Measurements from ENCODE around the gene CD2AP.

The CD2AP gene

DNA sequence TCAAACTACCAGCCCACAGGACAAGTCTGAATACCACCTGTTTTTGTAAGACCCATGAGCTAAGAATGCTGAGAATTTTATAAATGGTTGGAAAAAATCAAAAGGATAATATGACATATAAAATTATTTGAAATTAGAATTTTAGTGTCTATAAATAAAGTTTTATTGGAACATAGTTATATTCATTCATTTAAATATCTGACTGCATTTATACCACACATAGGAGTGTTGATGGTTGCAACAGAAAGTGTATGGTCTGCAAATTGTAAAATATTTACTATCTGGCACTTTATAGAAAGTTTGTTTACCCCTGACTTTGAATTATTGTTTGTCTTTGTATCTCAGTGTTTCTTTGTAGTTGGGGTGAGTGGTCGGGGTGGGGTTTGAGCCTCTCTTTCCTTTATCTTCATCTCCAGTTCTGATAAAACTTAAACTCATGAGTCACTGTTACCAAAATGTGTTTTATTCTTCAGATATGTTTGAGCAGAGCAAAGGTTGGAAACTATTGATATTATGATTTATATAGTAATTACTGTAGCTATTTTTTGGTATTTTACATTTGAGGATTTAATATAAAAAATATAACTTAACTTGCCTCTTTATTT is 55.5 kb downstream of the CD2AP start:
- no peak for DNase-seq (ENCODE audit: low read depth in 1 of 2, low spot score in 1 of 2)
- no peak overlapping the region for H3K27ac ChIP-seq (replicated peaks)
- TF ChIP-seq POLR2AphosphoS5 (IDR thresholded peaks at IDR 0.05; ENCODE audit: low read depth) (no peak), SPI1 (IDR thresholded peaks at IDR 0.05; ENCODE audit: borderline replicate concordance, low read depth) (no peak), GABPA (IDR thresholded peaks at IDR 0.05; ENCODE audit: low read depth) (no peak)
- TF ChIP-seq, protein P1, sequence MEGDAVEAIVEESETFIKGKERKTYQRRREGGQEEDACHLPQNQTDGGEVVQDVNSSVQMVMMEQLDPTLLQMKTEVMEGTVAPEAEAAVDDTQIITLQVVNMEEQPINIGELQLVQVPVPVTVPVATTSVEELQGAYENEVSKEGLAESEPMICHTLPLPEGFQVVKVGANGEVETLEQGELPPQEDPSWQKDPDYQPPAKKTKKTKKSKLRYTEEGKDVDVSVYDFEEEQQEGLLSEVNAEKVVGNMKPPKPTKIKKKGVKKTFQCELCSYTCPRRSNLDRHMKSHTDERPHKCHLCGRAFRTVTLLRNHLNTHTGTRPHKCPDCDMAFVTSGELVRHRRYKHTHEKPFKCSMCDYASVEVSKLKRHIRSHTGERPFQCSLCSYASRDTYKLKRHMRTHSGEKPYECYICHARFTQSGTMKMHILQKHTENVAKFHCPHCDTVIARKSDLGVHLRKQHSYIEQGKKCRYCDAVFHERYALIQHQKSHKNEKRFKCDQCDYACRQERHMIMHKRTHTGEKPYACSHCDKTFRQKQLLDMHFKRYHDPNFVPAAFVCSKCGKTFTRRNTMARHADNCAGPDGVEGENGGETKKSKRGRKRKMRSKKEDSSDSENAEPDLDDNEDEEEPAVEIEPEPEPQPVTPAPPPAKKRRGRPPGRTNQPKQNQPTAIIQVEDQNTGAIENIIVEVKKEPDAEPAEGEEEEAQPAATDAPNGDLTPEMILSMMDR (IDR thresholded peaks at IDR 0.05; ENCODE audit: insufficient read depth, low read length), result no peak
- TF ChIP-seq, protein P2, sequence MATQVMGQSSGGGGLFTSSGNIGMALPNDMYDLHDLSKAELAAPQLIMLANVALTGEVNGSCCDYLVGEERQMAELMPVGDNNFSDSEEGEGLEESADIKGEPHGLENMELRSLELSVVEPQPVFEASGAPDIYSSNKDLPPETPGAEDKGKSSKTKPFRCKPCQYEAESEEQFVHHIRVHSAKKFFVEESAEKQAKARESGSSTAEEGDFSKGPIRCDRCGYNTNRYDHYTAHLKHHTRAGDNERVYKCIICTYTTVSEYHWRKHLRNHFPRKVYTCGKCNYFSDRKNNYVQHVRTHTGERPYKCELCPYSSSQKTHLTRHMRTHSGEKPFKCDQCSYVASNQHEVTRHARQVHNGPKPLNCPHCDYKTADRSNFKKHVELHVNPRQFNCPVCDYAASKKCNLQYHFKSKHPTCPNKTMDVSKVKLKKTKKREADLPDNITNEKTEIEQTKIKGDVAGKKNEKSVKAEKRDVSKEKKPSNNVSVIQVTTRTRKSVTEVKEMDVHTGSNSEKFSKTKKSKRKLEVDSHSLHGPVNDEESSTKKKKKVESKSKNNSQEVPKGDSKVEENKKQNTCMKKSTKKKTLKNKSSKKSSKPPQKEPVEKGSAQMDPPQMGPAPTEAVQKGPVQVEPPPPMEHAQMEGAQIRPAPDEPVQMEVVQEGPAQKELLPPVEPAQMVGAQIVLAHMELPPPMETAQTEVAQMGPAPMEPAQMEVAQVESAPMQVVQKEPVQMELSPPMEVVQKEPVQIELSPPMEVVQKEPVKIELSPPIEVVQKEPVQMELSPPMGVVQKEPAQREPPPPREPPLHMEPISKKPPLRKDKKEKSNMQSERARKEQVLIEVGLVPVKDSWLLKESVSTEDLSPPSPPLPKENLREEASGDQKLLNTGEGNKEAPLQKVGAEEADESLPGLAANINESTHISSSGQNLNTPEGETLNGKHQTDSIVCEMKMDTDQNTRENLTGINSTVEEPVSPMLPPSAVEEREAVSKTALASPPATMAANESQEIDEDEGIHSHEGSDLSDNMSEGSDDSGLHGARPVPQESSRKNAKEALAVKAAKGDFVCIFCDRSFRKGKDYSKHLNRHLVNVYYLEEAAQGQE (IDR thresholded peaks at IDR 0.05; ENCODE audit: insufficient replicate concordance, low read depth), result no peak
- H3K27me3 ChIP-seq (ENCODE audit: insufficient read depth, poor library complexity, severe bottlenecking), result no peaks in the 10 kb centered on the region
- no peak overlapping the region for H3K4me3 ChIP-seq (replicated peaks; ENCODE audit: insufficient read depth, low read length)

DNA sequence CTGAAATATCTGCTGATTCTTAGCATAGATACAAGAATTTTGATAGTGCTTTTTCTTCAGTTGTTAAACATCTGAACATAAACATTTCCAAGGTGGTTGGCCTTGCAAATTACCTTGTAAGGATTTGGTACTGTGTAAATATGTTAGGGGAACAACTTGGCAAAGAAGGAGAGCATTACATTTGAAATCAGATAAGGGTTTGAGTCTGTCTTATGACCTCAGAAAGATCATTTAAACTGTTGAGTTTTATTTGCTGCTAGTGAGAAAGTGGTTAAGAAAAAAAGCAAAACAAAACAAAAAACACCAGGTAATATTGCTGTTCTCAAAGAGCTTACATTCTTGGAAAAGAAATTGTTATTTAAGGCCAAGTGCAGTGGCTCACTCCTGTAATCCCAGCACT is 56.5 kb downstream of the CD2AP start:
- TF ChIP-seq, protein P1 (IDR thresholded peaks at IDR 0.05; ENCODE audit: insufficient read depth, low read length), result no peak
- TF ChIP-seq, protein P2 (IDR thresholded peaks at IDR 0.05; ENCODE audit: insufficient replicate concordance, low read depth), result no peak
- TF ChIP-seq SPI1 (IDR thresholded peaks at IDR 0.05; ENCODE audit: borderline replicate concordance, low read depth), result no peak
- no peak for TF ChIP-seq POLR2AphosphoS5 (IDR thresholded peaks at IDR 0.05; ENCODE audit: low read depth)
- no peak for TF ChIP-seq GABPA (IDR thresholded peaks at IDR 0.05; ENCODE audit: low read depth)
- no peak overlapping the region for H3K27ac ChIP-seq (replicated peaks)
- H3K4me3 ChIP-seq (replicated peaks; ENCODE audit: insufficient read depth, low read length), result no peak overlapping the region
- no peaks in the 10 kb centered on the region for H3K27me3 ChIP-seq (ENCODE audit: insufficient read depth, poor library complexity, severe bottlenecking)
- DNase-seq (ENCODE audit: low read depth in 1 of 2, low spot score in 1 of 2), result no peak

DNA sequence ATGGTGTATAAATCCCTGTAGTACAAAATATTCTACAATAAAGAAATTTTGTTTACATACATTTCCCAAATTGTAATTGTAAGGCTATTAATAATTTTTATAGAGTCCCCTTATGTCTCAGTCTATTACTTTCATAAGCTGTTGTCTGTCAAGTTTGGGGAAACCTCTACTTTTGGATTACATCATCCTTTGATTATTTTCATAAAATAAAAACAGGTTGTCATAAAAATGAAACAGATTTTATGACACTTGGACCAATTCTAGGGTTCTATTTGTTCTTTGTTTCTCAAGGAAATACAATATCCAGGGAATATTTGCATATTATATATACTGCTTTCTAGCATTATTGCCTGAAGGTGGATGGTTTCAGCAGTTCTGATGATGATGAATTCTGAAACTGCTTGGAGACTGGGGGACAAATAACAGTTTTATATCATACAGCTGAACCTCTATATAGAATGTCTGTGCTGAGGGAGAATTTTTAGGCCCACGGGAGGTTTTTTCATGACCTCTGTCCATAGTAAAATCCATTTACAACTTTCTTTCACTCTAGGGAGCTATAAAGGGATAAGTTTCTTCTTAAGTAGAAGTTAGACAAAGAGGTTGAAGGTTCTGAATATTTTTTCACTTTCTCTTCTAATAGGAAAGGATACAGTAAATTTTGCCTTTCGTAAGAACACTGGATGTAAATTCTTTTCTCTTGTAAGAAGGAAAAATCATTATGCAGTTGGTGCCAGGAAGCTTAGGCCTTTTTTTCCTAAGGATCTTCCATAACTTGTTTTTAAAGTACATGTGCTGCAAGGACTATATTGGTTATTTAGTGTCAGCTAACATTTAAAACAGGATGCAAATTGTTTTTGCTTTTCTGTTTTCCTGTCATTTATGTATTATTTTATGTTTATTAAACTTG is 58.0 kb downstream of the CD2AP start:
- no peak for DNase-seq (ENCODE audit: low read depth in 1 of 2, low spot score in 1 of 2)
- H3K27me3 ChIP-seq (ENCODE audit: insufficient read depth, poor library complexity, severe bottlenecking), result no peaks in the 10 kb centered on the region
- no peak overlapping the region for H3K4me3 ChIP-seq (replicated peaks; ENCODE audit: insufficient read depth, low read length)
- no peak overlapping the region for H3K27ac ChIP-seq (replicated peaks)
- TF ChIP-seq POLR2AphosphoS5 (IDR thresholded peaks at IDR 0.05; ENCODE audit: low read depth) (no peak), GABPA (IDR thresholded peaks at IDR 0.05; ENCODE audit: low read depth) (no peak), SPI1 (IDR thresholded peaks at IDR 0.05; ENCODE audit: borderline replicate concordance, low read depth) (no peak)
- TF ChIP-seq, protein P1 (IDR thresholded peaks at IDR 0.05; ENCODE audit: insufficient read depth, low read length), result no peak
- TF ChIP-seq, protein P2 (IDR thresholded peaks at IDR 0.05; ENCODE audit: insufficient replicate concordance, low read depth), result no peak

Data from HL-60 (cell line).